OCI-LY7 (cell line): Measurements from ENCODE around the gene GAS1. TPM values are rescaled to one million over a fixed set of nuclear protein-coding genes. Genes with fewer than 3 reads are reported as not detected.

Source experiments
- BruUV-seq: library from RNA; stranded (reverse); fragments of 400-500 nt; replicated peaks from 2 replicates; lab custom pipeline; 2021; lab: Mats Ljungman, UMichigan
- CTCF ChIA-PET: fragments of 300-600 bp; sonication (Branson Sonifier 250); formaldehyde crosslinking; loops from one replicate; lab custom pipeline; 2022; ENCODE audit warnings: antibody characterized with exemption; ENCODE audit not compliant: unreplicated experiment; lab: Charles Lee
- POLR2A ChIA-PET: fragments of 300-600 bp; sonication (Branson Sonifier 250); formaldehyde crosslinking; loops from one replicate; lab custom pipeline; 2022; ENCODE audit warnings: antibody characterized with exemption; lab: Charles Lee
- DNase-seq: peaks from one replicate; pipeline ENCODE4 v3.0.0-alpha.2; 2015; ENCODE audit warnings: low spot score
- H2AFZ ChIP-seq: fragments of 200-600 bp; sonication (generic), shearing (Covaris generic); 2 replicates; pipeline ENCODE4 v1.6.1; 2014; ENCODE audit warnings: mild to moderate bottlenecking, antibody characterized with exemption, low read length, moderate library complexity
- H3K27ac ChIP-seq: fragments of 200-600 bp; sonication (generic); 2 replicates; pipeline ENCODE4 v1.5.1; 2014; ENCODE audit warnings: mixed run types, low read depth, mild to moderate bottlenecking, moderate library complexity, low read length, inconsistent platforms; ENCODE audit not compliant: poor library complexity, severe bottlenecking
- H3K36me3 ChIP-seq: fragments of 200-600 bp; sonication (generic); 2 replicates; pipeline ENCODE4 v1.6.1; 2014; ENCODE audit warnings: mild to moderate bottlenecking, antibody characterized with exemption, low read length, moderate library complexity, mixed read lengths; ENCODE audit not compliant: insufficient read depth
- H3K4me1 ChIP-seq: fragments of 200-600 bp; sonication (generic); 2 replicates; pipeline ENCODE4 v1.5.1; 2014; ENCODE audit warnings: mild to moderate bottlenecking, low read length; ENCODE audit not compliant: insufficient read depth, poor library complexity, severe bottlenecking
- H3K4me2 ChIP-seq: fragments of 200-600 bp; sonication (generic); 2 replicates; pipeline ENCODE4 v1.6.1; 2014; ENCODE audit warnings: mild to moderate bottlenecking, low read length
- H3K4me3 ChIP-seq: fragments of 200-600 bp; sonication (generic); 2 replicates; pipeline ENCODE4 v1.5.1; 2014; ENCODE audit warnings: mild to moderate bottlenecking, low read depth, low read length; ENCODE audit not compliant: poor library complexity, severe bottlenecking
- H3K79me2 ChIP-seq: fragments of 200-600 bp; sonication (generic); 2 replicates; pipeline ENCODE4 v1.6.1; 2016; ENCODE audit warnings: low read depth, mild to moderate bottlenecking, low read length, moderate library complexity, mixed read lengths; ENCODE audit not compliant: insufficient read depth
- H3K9me2 ChIP-seq: fragments of 200-600 bp; sonication (generic); 2 replicates; pipeline ENCODE4 v1.6.1; 2016; ENCODE audit warnings: mild to moderate bottlenecking, low read length, mixed read lengths; ENCODE audit not compliant: insufficient read depth
- H3K9me3 ChIP-seq: fragments of 200-600 bp; sonication (generic); 2 replicates; pipeline ENCODE4 v1.6.1; 2014; ENCODE audit warnings: mild to moderate bottlenecking, mixed run types, low read length, mixed read lengths
- H4K20me1 ChIP-seq: fragments of 200-600 bp; sonication (generic); 2 replicates; pipeline ENCODE4 v1.6.1; 2014; ENCODE audit warnings: mild to moderate bottlenecking, antibody characterized with exemption, low read length, moderate library complexity, mixed read lengths; ENCODE audit not compliant: insufficient read depth
- CTCF ChIP-seq: fragments of 200-600 bp; sonication (generic); conservative IDR thresholded peaks from 2 replicates; pipeline ENCODE4 v1.5.1; 2014; ENCODE audit warnings: mild to moderate bottlenecking, antibody characterized with exemption, low read length, moderate library complexity, mixed read lengths
- EZH2phosphoT487 ChIP-seq: fragments of 200-600 bp; sonication (generic); IDR thresholded peaks from 2 replicates; pipeline ENCODE4 v1.6.1; 2018; ENCODE audit warnings: low read depth, borderline replicate concordance, mild to moderate bottlenecking, mixed run types, antibody characterized with exemption, low read length, moderate library complexity, mixed read lengths
- intact Hi-C: fragments of 100-400 bp; cut with micrococcal nuclease; formaldehyde crosslinking; loops from one replicate; pipeline ENCODE4 v1.10.0; 2022; ENCODE audit not compliant: unreplicated experiment
- total RNA-seq, 2 experiments: library from RNA; depleted of rRNA in 1 of 2; stranded (reverse); fragments of >200 nt in 1 of 2; shearing (Covaris generic) in 1 of 2; gene quantifications; 2 replicates each; pipeline ENCODE4 v1.2.3, GENCODE V29; 2014 to 2022

The GAS1 gene
- total RNA-seq, 2 experiments from 2014 or later = not detected

GRCh38 chr9:86939891-86940290 is 7.4 kb downstream of the GAS1 start:
- intact Hi-C loops = no loop called here
- H3K4me3 ChIP-seq = no peak overlapping the region
- no peaks in the 10 kb centered on the region for H3K9me2 ChIP-seq
- H3K36me3 ChIP-seq = no peaks in the 10 kb centered on the region
- TF ChIP-seq CTCF (no peak), EZH2phosphoT487 (no peak)
- no peak overlapping the region for H2AFZ ChIP-seq
- no peaks in the 10 kb centered on the region for H4K20me1 ChIP-seq
- H3K4me1 ChIP-seq = no peaks in the 10 kb centered on the region
- no TSS peak for BruUV-seq
- ChIA-PET POLR2A (no interaction called here), CTCF (no interaction called here)
- no peak overlapping the region for H3K4me2 ChIP-seq
- DNase-seq = no peak
- no peaks in the 10 kb centered on the region for H3K79me2 ChIP-seq
- H3K9me3 ChIP-seq = no peaks in the 10 kb centered on the region
- no peak overlapping the region for H3K27ac ChIP-seq

GRCh38 chr9:86939321-86939720 is 8.0 kb downstream of the GAS1 start:
- H3K4me3 ChIP-seq = no peak overlapping the region
- TF ChIP-seq EZH2phosphoT487 (no peak), CTCF (no peak)
- DNase-seq = no peak
- no peaks in the 10 kb centered on the region for H3K36me3 ChIP-seq
- no peaks in the 10 kb centered on the region for H3K4me1 ChIP-seq
- H3K27ac ChIP-seq = no peak overlapping the region
- H3K9me3 ChIP-seq = no peaks in the 10 kb centered on the region
- H3K9me2 ChIP-seq = no peaks in the 10 kb centered on the region
- no peaks in the 10 kb centered on the region for H3K79me2 ChIP-seq
- BruUV-seq = no TSS peak
- H3K4me2 ChIP-seq = no peak overlapping the region
- no peaks in the 10 kb centered on the region for H4K20me1 ChIP-seq
- intact Hi-C loops = no loop called here
- no peak overlapping the region for H2AFZ ChIP-seq
- ChIA-PET POLR2A (no interaction called here), CTCF (no interaction called here)

GRCh38 chr9:86938780-86939179 is 8.5 kb downstream of the GAS1 start:
- no peaks in the 10 kb centered on the region for H3K36me3 ChIP-seq
- ChIA-PET CTCF (no interaction called here), POLR2A (no interaction called here)
- H3K79me2 ChIP-seq = no peaks in the 10 kb centered on the region
- no peak for TF ChIP-seq CTCF
- no peak for TF ChIP-seq EZH2phosphoT487
- H2AFZ ChIP-seq = no peak overlapping the region
- no peaks in the 10 kb centered on the region for H3K9me2 ChIP-seq
- H4K20me1 ChIP-seq = no peaks in the 10 kb centered on the region
- H3K9me3 ChIP-seq = no peaks in the 10 kb centered on the region
- H3K4me3 ChIP-seq = no peak overlapping the region
- intact Hi-C loops = no loop called here
- no peak overlapping the region for H3K4me2 ChIP-seq
- no peaks in the 10 kb centered on the region for H3K4me1 ChIP-seq
- no peak for DNase-seq
- H3K27ac ChIP-seq = no peak overlapping the region
- BruUV-seq = no TSS peak
